Skeletal muscle tissue (tissue), 4 donors: Measurements from ENCODE around the gene CCDC182. TPM values are rescaled to one million over a fixed set of nuclear protein-coding genes. Genes with fewer than 3 reads are reported as not detected.

Experiments
- H3K27ac ChIP-seq: one replicate; pipeline ENCODE4 v1.7.0; 2013; ENCODE audit warnings: mild to moderate bottlenecking, low read depth, low read length, inconsistent platforms
- H3K27me3 ChIP-seq, 3 donors: one replicate each; pipeline ENCODE4 v1.7.0; 2013; ENCODE audit warnings: low read length in 3 of 3; ENCODE audit not compliant: control insufficient read depth in 3 of 3, insufficient read depth in 3 of 3
- H3K36me3 ChIP-seq, 3 donors: one replicate each; pipeline ENCODE4 v1.7.0; 2013; ENCODE audit warnings: low read length in 3 of 3; ENCODE audit not compliant: control insufficient read depth in 3 of 3, insufficient read depth in 3 of 3
- H3K4me1 ChIP-seq, 3 donors: one replicate each; pipeline ENCODE4 v1.7.0; 2013; ENCODE audit warnings: low read length in 3 of 3, mild to moderate bottlenecking in 3 of 3; ENCODE audit not compliant: control insufficient read depth in 3 of 3, insufficient read depth in 3 of 3
- H3K4me3 ChIP-seq, 3 donors: one replicate each; pipeline ENCODE4 v1.7.0; 2013; ENCODE audit warnings: low read length in 3 of 3
- H3K9ac ChIP-seq, 3 donors: one replicate each; pipeline ENCODE4 v1.7.0; 2013; ENCODE audit warnings: low read length in 3 of 3, mild to moderate bottlenecking in 3 of 3, moderate library complexity in 2 of 3, low read depth in 1 of 3
- H3K9me3 ChIP-seq, 3 donors: one replicate each; pipeline ENCODE4 v1.7.0; 2013; ENCODE audit warnings: low read length in 3 of 3; ENCODE audit not compliant: control insufficient read depth in 3 of 3
- total RNA-seq: library from RNA; depleted of rRNA; stranded (reverse); fragments of >200 nt; gene quantifications from one replicate; pipeline ENCODE4 v1.2.3, GENCODE V29; 2014
- donor health status: Osteomylitis.

Gene CCDC182
- total RNA-seq, 1 donor from 2014 or later = not detected

GRCh38 chr17:57760046-57760445 is 14.9 kb upstream of the CCDC182 start:
- H3K27ac ChIP-seq = no peak overlapping the region
- H3K36me3 ChIP-seq = no peaks in the 10 kb centered on the region
- peaks cover 0 to 13% (median 12%) of the 10 kb centered on the region in 3 donors for H3K27me3 ChIP-seq
- no peaks in the 10 kb centered on the region for H3K9me3 ChIP-seq
- H3K4me1 ChIP-seq = no peaks in the 10 kb centered on the region
- no peak overlapping the region for H3K4me3 ChIP-seq
- no peak overlapping the region for H3K9ac ChIP-seq

- Histone ChIP-seq H3K9me3 (no peaks in the 10 kb centered on the region), H3K27ac (no peak overlapping the region), H3K4me1 (no peaks in the 10 kb centered on the region), H3K27me3 (peaks cover 0 to 13% (median 12%) of the 10 kb centered on the region in 3 donors), H3K36me3 (no peaks in the 10 kb centered on the region), H3K4me3 (no peak overlapping the region), H3K9ac (no peak overlapping the region)
Observed at GRCh38 chr17:57758654-57759053, 13.6 kb upstream of the CCDC182 start.

- no peaks in the 10 kb centered on the region for H3K36me3 ChIP-seq
- H3K27me3 ChIP-seq = peaks cover 0 to 11% (median 8%) of the 10 kb centered on the region in 3 donors
- H3K27ac ChIP-seq = no peak overlapping the region
- H3K4me3 ChIP-seq = no peak overlapping the region
- no peak overlapping the region for H3K9ac ChIP-seq
- no peaks in the 10 kb centered on the region for H3K9me3 ChIP-seq
- no peaks in the 10 kb centered on the region for H3K4me1 ChIP-seq
Observed at GRCh38 chr17:57757735-57758134, 12.6 kb upstream of the CCDC182 start.

- H3K27me3 ChIP-seq = peaks cover 0 to 3% (median 2%) of the 10 kb centered on the region in 3 donors
- H3K9me3 ChIP-seq = no peaks in the 10 kb centered on the region
- H3K27ac ChIP-seq = no peak overlapping the region
- no peaks in the 10 kb centered on the region for H3K36me3 ChIP-seq
- H3K4me3 ChIP-seq = no peak overlapping the region
- H3K9ac ChIP-seq = no peak overlapping the region
- H3K4me1 ChIP-seq = no peaks in the 10 kb centered on the region
Observed at GRCh38 chr17:57756951-57757350, 11.9 kb upstream of the CCDC182 start.

- Histone ChIP-seq H3K27me3 (peaks cover 0 to 1% (median 0%) of the 10 kb centered on the region in 3 donors), H3K9me3 (no peaks in the 10 kb centered on the region), H3K36me3 (no peaks in the 10 kb centered on the region), H3K4me3 (no peak overlapping the region), H3K9ac (no peak overlapping the region), H3K4me1 (peaks cover 0 to 3% (median 0%) of the 10 kb centered on the region in 3 donors), H3K27ac (no peak overlapping the region)
Observed at GRCh38 chr17:57755480-57756070, 10.5 kb upstream of the CCDC182 start.

GRCh38 chr17:57752031-57752905 is 7.2 kb upstream of the CCDC182 start:
- H3K4me1 ChIP-seq = peaks cover 0 to 3% (median 0%) of the 10 kb centered on the region in 3 donors
- no peak overlapping the region for H3K27ac ChIP-seq
- H3K9me3 ChIP-seq = no peaks in the 10 kb centered on the region

DNA sequence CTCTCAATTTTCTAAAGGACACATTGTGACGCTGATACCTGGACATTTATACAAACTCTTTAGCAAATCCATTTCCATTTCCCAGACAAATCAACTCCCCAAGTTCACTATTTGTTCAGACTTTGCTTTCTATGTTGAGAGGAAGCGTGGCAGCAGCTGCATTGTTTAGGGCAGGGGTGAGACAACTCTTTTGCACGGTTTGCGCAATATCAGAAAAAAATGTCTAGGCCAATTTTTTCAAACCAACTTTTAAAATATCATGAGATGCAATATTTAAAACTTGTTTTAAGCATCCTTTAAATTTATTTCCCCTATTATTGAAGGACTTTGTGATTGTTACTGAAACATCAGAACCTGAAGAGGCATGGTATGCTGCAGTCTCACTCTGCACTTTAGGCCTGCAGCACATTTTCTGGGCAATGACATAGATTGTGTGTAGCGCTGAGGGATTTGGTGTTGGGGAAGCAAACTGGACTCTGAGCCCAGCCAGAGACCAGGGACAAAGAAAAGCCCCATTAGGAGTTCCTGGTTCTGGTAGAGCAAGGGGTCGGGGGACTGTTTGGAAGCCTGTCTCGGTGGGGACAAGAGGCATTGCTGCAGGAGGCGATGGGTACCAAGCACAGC is 6.4 kb upstream of the CCDC182 start:
- Histone ChIP-seq H3K9me3 (no peaks in the 10 kb centered on the region), H3K9ac (no peak overlapping the region), H3K36me3 (no peaks in the 10 kb centered on the region), H3K27me3 (peaks cover 0 to 7% (median 0%) of the 10 kb centered on the region in 3 donors), H3K4me1 (peaks cover 0 to 3% (median 0%) of the 10 kb centered on the region in 3 donors), H3K27ac (no peak overlapping the region), H3K4me3 (no peak overlapping the region)

More at GRCh38 chr17:57752031-57752905, 7.2 kb upstream of the CCDC182 start:
- no peak overlapping the region for H3K9ac ChIP-seq
- peaks cover 0 to 7% (median 0%) of the 10 kb centered on the region in 3 donors for H3K27me3 ChIP-seq
- H3K36me3 ChIP-seq = no peaks in the 10 kb centered on the region
- no peak overlapping the region for H3K4me3 ChIP-seq

DNA sequence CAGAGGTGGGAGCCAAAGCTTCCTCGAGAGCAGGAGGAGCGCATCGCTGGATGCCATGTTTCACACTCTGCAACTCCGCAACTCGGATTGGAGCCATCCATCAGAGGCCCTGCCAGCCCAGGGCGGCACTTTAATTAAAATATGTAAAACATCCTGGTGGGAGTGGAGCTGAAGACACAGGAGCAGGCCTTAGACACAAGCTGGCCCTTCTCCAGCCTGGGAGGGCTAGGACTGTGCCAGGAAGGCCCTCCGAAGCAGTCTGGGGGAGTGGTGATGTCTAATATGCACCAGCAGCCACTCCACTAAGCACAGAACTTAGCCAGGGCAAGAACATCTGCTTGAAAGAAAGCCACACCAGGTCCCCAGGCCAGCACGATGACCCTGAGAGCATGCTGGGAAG is 5.8 kb upstream of the CCDC182 start:
- Histone ChIP-seq H3K4me1 (peaks cover 0 to 3% (median 0%) of the 10 kb centered on the region in 3 donors), H3K27ac (no peak overlapping the region), H3K9ac (no peak overlapping the region), H3K4me3 (no peak overlapping the region), H3K36me3 (no peaks in the 10 kb centered on the region), H3K9me3 (no peaks in the 10 kb centered on the region), H3K27me3 (peaks cover 0 to 7% (median 0%) of the 10 kb centered on the region in 3 donors)

GRCh38 chr17:57750109-57750871 is 5.2 kb upstream of the CCDC182 start:
- H3K27me3 ChIP-seq = peaks cover 0 to 7% (median 0%) of the 10 kb centered on the region in 3 donors
- no peak overlapping the region for H3K27ac ChIP-seq
- H3K9me3 ChIP-seq = no peaks in the 10 kb centered on the region
- H3K36me3 ChIP-seq = no peaks in the 10 kb centered on the region
- no peak overlapping the region for H3K4me3 ChIP-seq
- peaks cover 0 to 3% (median 0%) of the 10 kb centered on the region in 3 donors for H3K4me1 ChIP-seq
- H3K9ac ChIP-seq = no peak overlapping the region
